CD4-positive, CD25-positive, alpha-beta regulatory T cell (primary cell): ENCODE results near the gene LIN28A. TPM values are rescaled to one million over a fixed set of nuclear protein-coding genes. Genes with fewer than 3 reads are reported as not detected.

Experiments
- ATAC-seq, 2 donors: fragments of 150-1000 bp; cut with Tn5 transposase; one replicate each; pipeline ENCODE4 v1.10.0; 2021; ENCODE audit warnings: low read depth in 2 of 2, moderate number of reproducible peaks in 2 of 2, moderate library complexity in 1 of 2
- DNase-seq, 3 donors: peaks; one replicate each; pipeline versions ENCODE4 v3.0.0 to v3.0.0-alpha.2; 2012 to 2022; ENCODE audit warnings: mixed read lengths in 1 of 3
- H3K27ac ChIP-seq: one replicate; pipeline ENCODE4 v1.7.0; 2013; ENCODE audit warnings: mild to moderate bottlenecking, low read length; ENCODE audit not compliant: insufficient read depth, poor library complexity, severe bottlenecking
- H3K27me3 ChIP-seq: one replicate; pipeline ENCODE4 v1.7.0; 2013; ENCODE audit warnings: low read length; ENCODE audit not compliant: control insufficient read depth, insufficient read depth
- H3K36me3 ChIP-seq: one replicate; pipeline ENCODE4 v1.7.0; 2013; ENCODE audit warnings: mild to moderate bottlenecking, low read length, moderate library complexity; ENCODE audit not compliant: control insufficient read depth, insufficient read depth
- H3K4me1 ChIP-seq: 2 replicates; pipeline ENCODE4 v1.7.0; 2013; ENCODE audit warnings: mild to moderate bottlenecking, low read length; ENCODE audit not compliant: insufficient read depth, control insufficient read depth, poor library complexity, severe bottlenecking
- H3K4me3 ChIP-seq: one replicate; pipeline ENCODE4 v1.7.0; 2013; ENCODE audit warnings: low read depth, mild to moderate bottlenecking, low read length, moderate library complexity
- H3K9me3 ChIP-seq, 2 experiments: 1 replicate in 1 of 2; 2 replicates in 1 of 2; pipeline ENCODE4 v1.7.0; 2013; ENCODE audit warnings: low read length in 2 of 2, mild to moderate bottlenecking in 1 of 2, moderate library complexity in 1 of 2; ENCODE audit not compliant: control insufficient read depth in 2 of 2
- H3K27ac Mint-ChIP-seq, 3 donors: one replicate each; pipeline ENCODE4 v1.8.0; 2020 to 2022; ENCODE audit warnings: mild to moderate bottlenecking in 3 of 3, mixed read lengths in 3 of 3, moderate library complexity in 2 of 3
- H3K27me3 Mint-ChIP-seq: one replicate; pipeline ENCODE4 v1.8.0; 2022; ENCODE audit warnings: mild to moderate bottlenecking, mixed read lengths
- H3K36me3 Mint-ChIP-seq: one replicate; pipeline ENCODE4 v1.8.0; 2020; ENCODE audit warnings: mixed read lengths
- H3K4me1 Mint-ChIP-seq, 4 donors: one replicate each; pipeline ENCODE4 v1.8.0; 2020 to 2022; ENCODE audit warnings: mixed read lengths in 4 of 4, mild to moderate bottlenecking in 1 of 4
- H3K4me3 Mint-ChIP-seq, 4 donors: one replicate each; pipeline ENCODE4 v1.8.0; 2020 to 2022; ENCODE audit warnings: mild to moderate bottlenecking in 4 of 4, mixed read lengths in 4 of 4, moderate library complexity in 3 of 4
- H3K9me3 Mint-ChIP-seq, 7 donors: one replicate each; pipeline ENCODE4 v1.8.0; 2020 to 2022; ENCODE audit warnings: mixed read lengths in 7 of 7, mild to moderate bottlenecking in 3 of 7, moderate library complexity in 2 of 7
- polyA plus RNA-seq, 4 donors: library from polyadenylated mRNA; unstranded; fragments of 300-500 nt; fragmentation: Illumina TruSeq; gene quantifications; one replicate each; pipeline ENCODE4 v1.2.3, GENCODE V29; 2021
- total RNA-seq: library from RNA; stranded (reverse); gene quantifications from one replicate; pipeline ENCODE4 v1.2.3, GENCODE V29; 2022

Gene LIN28A
- total and polyA plus RNA-seq, 5 donors from 2014 or later: not detected

DNA sequence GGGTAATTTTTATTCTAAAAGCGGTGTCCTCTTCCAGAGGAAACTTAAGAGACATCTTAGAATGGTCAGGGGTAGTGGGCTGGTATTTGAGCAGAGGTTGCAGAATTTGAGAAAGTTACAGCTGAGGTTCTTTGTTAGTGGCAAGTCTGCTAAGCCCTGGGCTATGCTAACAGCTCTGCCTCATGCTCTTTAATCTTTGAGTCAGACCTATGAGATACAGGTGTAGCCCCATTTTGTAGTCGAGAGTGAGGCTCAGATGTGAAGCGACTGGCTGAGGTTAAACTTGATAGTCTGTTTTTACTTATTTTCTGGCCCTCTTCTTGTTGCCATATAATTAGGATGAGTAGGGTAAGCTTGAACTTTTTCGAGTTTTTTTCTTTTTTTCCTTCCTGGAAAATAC lies 66.3 kb downstream of the LIN28A start:
- Mint-ChIP-seq H3K4me1 (peaks cover 19 to 46% (median 37%) of the 10 kb centered on the region in 4 donors), H3K27ac (peak overlapping the region in 1 of 3 donors; percentile 56), H3K27me3 (no peaks in the 10 kb centered on the region), H3K36me3 (peaks cover 31% of the 10 kb centered on the region), H3K4me3 (peak overlapping the region in 1 of 4 donors; percentile 47), H3K9me3 (no peaks in the 10 kb centered on the region)
- Histone ChIP-seq H3K27me3 (no peaks in the 10 kb centered on the region), H3K9me3 (no peaks in the 10 kb centered on the region), H3K36me3 (peaks cover 45% of the 10 kb centered on the region), H3K4me3 (no peak overlapping the region), H3K4me1 (peaks cover 20% of the 10 kb centered on the region), H3K27ac (peak overlapping the region; percentile 37)
- DNase-seq (no peak), ATAC-seq (no peak)

DNA sequence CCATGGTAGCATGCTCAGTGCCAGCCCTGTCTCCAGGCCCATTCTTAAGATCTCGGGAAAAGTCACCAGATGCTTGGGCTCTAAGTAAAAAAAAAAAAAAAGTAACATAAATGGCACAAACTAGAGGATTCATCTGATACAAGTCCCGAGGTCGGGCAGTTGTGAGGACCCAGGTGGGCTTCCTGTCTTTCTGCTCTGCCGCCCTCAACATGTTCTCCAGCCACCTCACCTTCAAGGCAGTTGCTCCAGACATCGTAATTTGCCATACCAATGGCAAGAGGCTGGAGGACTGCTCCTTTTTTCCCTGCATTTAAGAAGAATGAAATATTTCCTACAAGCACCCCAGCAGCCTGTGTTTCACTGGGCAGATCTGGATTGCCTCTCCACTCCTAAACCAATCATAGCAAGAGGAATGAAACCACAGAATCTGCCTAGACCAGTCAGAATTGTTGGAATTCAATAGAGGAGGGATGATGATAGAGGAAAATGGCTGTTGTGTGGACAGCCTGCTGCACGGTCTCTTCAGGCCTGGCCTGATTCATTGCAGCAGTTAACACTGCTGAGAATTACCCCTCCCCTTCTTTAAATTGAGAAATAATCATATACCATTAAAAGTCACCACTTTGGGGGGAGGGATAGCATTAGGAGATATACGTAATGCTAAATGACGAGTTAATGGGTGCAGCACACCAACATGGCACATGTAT lies 67.0 kb downstream of the LIN28A start:
- no peaks in the 10 kb centered on the region for H3K9me3 Mint-ChIP-seq

DNA sequence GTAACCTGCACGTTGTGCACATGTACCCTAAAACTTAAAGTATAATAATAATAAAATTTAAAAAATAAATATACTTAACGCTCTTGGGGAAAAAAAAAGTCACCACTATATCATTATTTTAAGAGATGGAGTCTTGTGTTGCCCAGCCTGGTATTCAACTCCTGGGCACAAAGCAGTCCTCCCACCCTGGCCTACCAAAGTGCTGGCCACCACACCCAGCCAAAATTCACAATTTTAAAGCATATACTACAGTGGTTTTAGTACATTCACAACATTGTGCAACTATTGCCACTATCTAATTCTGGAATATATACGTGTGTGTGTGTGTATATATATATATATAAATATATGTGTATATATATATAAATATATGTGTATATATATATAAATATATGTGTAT lies 67.5 kb downstream of the LIN28A start:
- Histone ChIP-seq H3K27me3 (no peaks in the 10 kb centered on the region), H3K4me3 (no peak overlapping the region), H3K27ac (no peak overlapping the region), H3K9me3 (no peaks in the 10 kb centered on the region), H3K36me3 (peaks cover 45% of the 10 kb centered on the region), H3K4me1 (peaks cover 17% of the 10 kb centered on the region)
- ATAC-seq (no peak), DNase-seq (no peak)
- Mint-ChIP-seq H3K27me3 (no peaks in the 10 kb centered on the region), H3K4me3 (peak overlapping the region in 2 of 4 donors; percentile 51 to 84), H3K9me3 (peaks cover 0 to 1% (median 0%) of the 10 kb centered on the region in 7 donors), H3K4me1 (peaks cover 27 to 48% (median 36%) of the 10 kb centered on the region in 4 donors), H3K27ac (no peak overlapping the region), H3K36me3 (peaks cover 30% of the 10 kb centered on the region)

More for the DNA sequence above, 67.0 kb downstream of the LIN28A start:
- Histone ChIP-seq H3K4me3 (no peak overlapping the region), H3K27ac (peak overlapping the region; percentile 37), H3K27me3 (no peaks in the 10 kb centered on the region), H3K36me3 (peaks cover 45% of the 10 kb centered on the region), H3K9me3 (no peaks in the 10 kb centered on the region), H3K4me1 (peaks cover 19% of the 10 kb centered on the region)
- H3K27me3 Mint-ChIP-seq: no peaks in the 10 kb centered on the region
- H3K4me3 Mint-ChIP-seq: peak overlapping the region in 2 of 4 donors; percentile 7 to 84
- no peak for ATAC-seq
- peaks cover 31% of the 10 kb centered on the region for H3K36me3 Mint-ChIP-seq
- peaks cover 21 to 46% (median 37%) of the 10 kb centered on the region in 4 donors for H3K4me1 Mint-ChIP-seq
- H3K27ac Mint-ChIP-seq: peak overlapping the region in 2 of 3 donors; percentile 14 to 83
- DNase-seq: no peak

DNA sequence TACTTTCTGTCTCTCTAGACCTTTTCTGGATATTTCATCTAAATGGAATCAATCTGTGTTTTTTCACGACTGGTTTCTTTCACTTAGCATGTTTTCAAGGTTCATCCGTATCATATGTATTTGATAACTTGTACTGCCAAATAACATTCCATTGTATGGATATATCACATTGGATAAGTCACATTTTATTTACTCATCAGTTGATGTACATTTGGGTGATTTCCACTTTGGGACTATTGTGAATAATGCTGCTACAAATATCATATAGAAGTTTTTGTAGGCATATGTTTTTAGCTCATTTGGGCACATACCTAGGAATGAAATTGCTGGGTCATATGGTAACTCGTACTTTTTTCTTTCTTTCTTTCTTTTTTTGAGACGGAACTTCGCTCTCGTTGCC lies 68.4 kb downstream of the LIN28A start:
- peak overlapping the region in 1 of 3 donors; percentile 25 for H3K27ac Mint-ChIP-seq
- H3K4me1 ChIP-seq: peaks cover 9% of the 10 kb centered on the region
- no peak overlapping the region for H3K27ac ChIP-seq
- no peaks in the 10 kb centered on the region for H3K27me3 ChIP-seq
- peaks cover 0 to 1% (median 0%) of the 10 kb centered on the region in 7 donors for H3K9me3 Mint-ChIP-seq
- ATAC-seq (no peak), DNase-seq (no peak)
- no peak overlapping the region for H3K4me3 ChIP-seq
- peaks cover 26 to 40% (median 28%) of the 10 kb centered on the region in 4 donors for H3K4me1 Mint-ChIP-seq
- H3K36me3 Mint-ChIP-seq: peaks cover 22% of the 10 kb centered on the region
- H3K36me3 ChIP-seq: peaks cover 37% of the 10 kb centered on the region
- H3K27me3 Mint-ChIP-seq: no peaks in the 10 kb centered on the region
- peak overlapping the region in 2 of 4 donors; percentile 48 to 73 for H3K4me3 Mint-ChIP-seq
- no peaks in the 10 kb centered on the region for H3K9me3 ChIP-seq

Other genes starting within 250 kb of the LIN28A start
- gene C1orf232, start 241.9 kb upstream of the LIN28A start, total RNA-seq: not detected
- gene C1orf232, start 241.9 kb upstream of the LIN28A start, polyA plus RNA-seq: not detected
- 16.8 TPM for gene ZNF593, start 240.9 kb upstream of the LIN28A start, total RNA-seq
- 10 to 100 TPM; 40.3 to 65.6 (median 47.5) TPM for gene ZNF593, start 240.9 kb upstream of the LIN28A start, polyA plus RNA-seq
- gene ZNF593OS, start 239.0 kb upstream of the LIN28A start, total RNA-seq: not detected
- 1 to 10 TPM in 2 of 4 donors, under 1 TPM in 1, not detected in 1; 0.53 to 1.3 (median 1.1) TPM for gene ZNF593OS, start 239.0 kb upstream of the LIN28A start, polyA plus RNA-seq
- gene CNKSR1, start 233.3 kb upstream of the LIN28A start, total RNA-seq: 7.0 TPM
- gene CNKSR1, start 233.3 kb upstream of the LIN28A start, polyA plus RNA-seq: 1 to 10 TPM in 3 of 4 donors, under 1 TPM in 1; 0.53 to 2.9 (median 2.1) TPM
- gene CATSPER4, start 220.2 kb upstream of the LIN28A start, total RNA-seq: not detected
- gene CATSPER4, start 220.2 kb upstream of the LIN28A start, polyA plus RNA-seq: not detected
- 18.0 TPM for gene CEP85, start 176.6 kb upstream of the LIN28A start, total RNA-seq
- gene CEP85, start 176.6 kb upstream of the LIN28A start, polyA plus RNA-seq: 1 to 10 TPM; 6.5 to 9.8 (median 7.7) TPM
- gene SH3BGRL3, start 130.7 kb upstream of the LIN28A start, total RNA-seq: 404 TPM
- 1,000 to 10,000 TPM; 1,085 to 1,853 (median 1,299) TPM for gene SH3BGRL3, start 130.7 kb upstream of the LIN28A start, polyA plus RNA-seq
- gene UBXN11, start 104.2 kb upstream of the LIN28A start, total RNA-seq: 30.8 TPM
- 10 to 100 TPM in 3 of 4 donors, 1 to 10 TPM in 1; 8.1 to 15.2 (median 11.0) TPM for gene UBXN11, start 104.2 kb upstream of the LIN28A start, polyA plus RNA-seq
- gene CD52, start 92.9 kb upstream of the LIN28A start, total RNA-seq: 1,528 TPM
- gene CD52, start 92.9 kb upstream of the LIN28A start, polyA plus RNA-seq: over 10,000 TPM in 2 of 4 donors, 1,000 to 10,000 TPM in 2; 9,467 to 12,173 (median 10,919) TPM
- 2.3 TPM for gene CRYBG2, start 56.7 kb upstream of the LIN28A start, total RNA-seq
- 1 to 10 TPM in 3 of 4 donors, not detected in 1; 1.0 to 2.0 (median 1.3) TPM for gene CRYBG2, start 56.7 kb upstream of the LIN28A start, polyA plus RNA-seq
- gene ZNF683, start 38.1 kb upstream of the LIN28A start, total RNA-seq: not detected
- gene ZNF683, start 38.1 kb upstream of the LIN28A start, polyA plus RNA-seq: under 1 TPM in 2 of 4 donors, not detected in 2; 0.25 to 0.55 TPM
- 40.3 TPM for gene DHDDS, start 21.5 kb downstream of the LIN28A start, total RNA-seq
- gene DHDDS, start 21.5 kb downstream of the LIN28A start, polyA plus RNA-seq: 10 to 100 TPM; 24.1 to 31.2 (median 25.6) TPM
- gene HMGN2, start 61.6 kb downstream of the LIN28A start, total RNA-seq: 323 TPM
- 1,000 to 10,000 TPM in 1 of 4 donors, 100 to 1,000 TPM in 3; 899 to 1,017 (median 929) TPM for gene HMGN2, start 61.6 kb downstream of the LIN28A start, polyA plus RNA-seq
- gene RPS6KA1, start 118.9 kb downstream of the LIN28A start, total RNA-seq: 97.4 TPM
- gene RPS6KA1, start 118.9 kb downstream of the LIN28A start, polyA plus RNA-seq: 100 to 1,000 TPM; 168 to 218 (median 175) TPM